ENCODE results near the gene SLC26A1.
"Not testable (repeated sequence)": the region's sequence is repeated elsewhere in the genome, so short reads cannot be mapped to it uniquely, and the experiment has no call there.

Gene SLC26A1

DNA sequence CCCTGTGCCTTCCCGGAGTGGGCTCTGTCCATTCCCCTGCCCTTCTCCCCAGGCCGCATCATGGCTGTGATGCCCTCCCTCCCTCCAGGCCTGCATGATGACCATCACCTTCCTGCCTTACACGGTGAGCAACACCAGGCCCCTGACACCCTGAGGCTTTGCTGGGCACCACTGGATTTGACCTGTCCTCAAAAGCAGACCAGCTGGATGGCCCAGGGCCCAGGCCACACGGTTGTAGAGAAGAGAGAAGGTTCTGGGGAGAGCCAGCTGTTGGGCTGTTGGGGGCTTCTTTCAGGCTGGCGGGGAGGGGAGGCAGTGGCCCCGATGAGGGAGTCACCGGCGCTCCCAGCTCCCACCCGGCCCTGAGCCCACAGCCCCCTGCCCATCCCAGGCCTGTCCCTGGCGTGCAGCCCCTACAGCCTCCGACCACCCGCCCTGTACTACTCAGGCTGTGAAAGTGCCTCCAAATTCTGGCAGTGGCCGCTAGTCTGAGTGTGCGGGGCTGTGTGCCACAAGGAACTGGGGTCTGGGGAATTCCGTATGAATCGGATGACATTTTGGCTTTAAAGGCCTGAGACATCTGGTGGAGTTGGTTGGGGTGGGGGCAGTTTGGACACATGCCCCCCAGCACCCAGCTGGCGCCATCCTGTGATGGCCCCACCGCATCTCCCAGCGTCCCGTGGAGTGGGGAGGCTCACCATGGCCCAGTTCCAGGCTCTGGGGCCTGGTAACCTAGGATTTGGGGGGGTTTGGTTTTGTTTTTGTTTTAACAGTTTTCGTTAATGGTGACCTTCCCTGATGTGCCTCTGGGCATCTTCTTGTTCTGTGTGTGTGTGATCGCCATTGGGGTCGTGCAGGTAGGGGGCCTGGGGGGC is 41.4 kb downstream of the SLC26A1 start:
- no peak for DNase-seq

DNA sequence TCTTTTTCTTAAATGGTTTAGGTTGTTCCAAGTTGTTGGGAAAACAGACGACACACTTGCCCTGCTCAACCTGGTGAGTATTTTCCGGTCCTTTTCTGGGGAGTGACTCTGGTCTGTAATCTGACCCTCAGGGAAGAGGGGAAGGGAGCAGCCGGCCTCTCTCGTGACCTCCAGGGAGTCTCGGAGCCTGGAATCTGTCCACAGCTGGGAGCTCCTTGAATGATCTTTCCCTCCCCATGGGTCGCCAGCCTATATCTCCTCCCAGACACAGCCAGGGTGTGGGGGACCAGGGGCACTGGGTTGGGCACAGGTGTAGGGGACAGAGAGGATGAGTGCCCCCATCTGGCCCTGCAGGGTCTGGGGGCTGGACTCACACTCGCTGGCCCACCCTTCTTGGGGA is 42.0 kb downstream of the SLC26A1 start:
- DNase-seq: no peak

DNA sequence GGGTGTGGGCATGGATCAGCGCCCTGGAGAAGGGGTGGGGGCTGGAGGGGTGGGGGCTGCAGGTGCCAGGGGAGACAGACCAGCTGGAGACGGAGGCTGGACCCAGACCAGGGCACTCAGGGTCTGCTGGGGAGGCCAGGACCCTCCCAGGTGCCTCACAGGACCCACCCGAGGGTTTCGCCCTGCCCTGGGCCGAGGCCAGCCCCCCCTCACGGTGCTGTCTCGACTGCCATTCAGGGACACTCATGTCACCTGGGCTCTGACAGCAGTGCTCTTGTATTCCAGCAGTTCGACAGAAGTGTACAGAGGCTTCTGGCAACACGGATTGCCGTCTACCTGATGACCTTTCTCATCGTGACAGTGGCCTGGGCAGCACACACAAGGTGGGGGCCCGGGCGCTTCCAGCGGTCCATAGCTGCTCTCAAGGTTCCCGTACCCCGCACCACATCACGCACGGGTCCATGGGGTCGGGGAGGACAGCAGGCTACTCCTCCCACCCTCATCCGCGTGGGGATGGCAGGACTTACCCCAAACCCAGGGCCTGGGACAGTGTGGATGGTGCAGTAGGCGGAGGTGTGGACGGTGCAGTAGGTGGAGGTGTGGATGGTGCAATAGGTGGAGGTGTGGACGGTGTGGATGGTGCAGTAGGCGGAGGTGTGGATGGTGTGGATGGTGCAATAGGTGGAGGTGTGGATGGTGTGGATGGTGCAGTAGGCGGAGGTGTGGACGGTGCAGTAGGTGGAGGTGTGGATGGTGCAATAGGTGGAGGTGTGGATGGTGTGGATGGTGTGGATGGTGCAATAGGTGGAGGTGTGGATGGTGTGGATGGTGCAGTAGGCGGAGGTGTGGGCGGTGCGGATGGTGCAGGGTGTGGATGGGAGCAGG is 42.8 kb downstream of the SLC26A1 start:
- no peak for DNase-seq

DNA sequence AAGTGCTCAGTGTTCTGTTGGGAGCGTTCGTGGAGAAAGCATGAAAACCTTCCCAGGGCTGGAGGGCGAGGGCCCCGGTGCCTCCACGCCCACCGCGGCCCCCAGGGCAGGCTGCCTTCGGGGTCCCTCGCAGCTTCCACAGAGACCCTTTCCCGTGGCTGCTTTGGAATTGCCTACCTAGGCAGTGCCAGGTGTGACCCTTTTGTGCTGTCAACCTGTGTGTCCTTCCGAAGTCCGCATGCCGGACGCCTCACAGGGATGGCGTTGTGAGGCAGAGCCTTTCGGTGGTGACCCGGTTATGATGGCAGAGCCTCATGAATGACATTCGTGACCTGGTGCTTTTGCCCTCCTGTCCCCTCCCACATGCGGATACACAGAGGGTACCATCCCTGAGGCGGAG is 43.5 kb downstream of the SLC26A1 start:
- no peak for DNase-seq

DNA sequence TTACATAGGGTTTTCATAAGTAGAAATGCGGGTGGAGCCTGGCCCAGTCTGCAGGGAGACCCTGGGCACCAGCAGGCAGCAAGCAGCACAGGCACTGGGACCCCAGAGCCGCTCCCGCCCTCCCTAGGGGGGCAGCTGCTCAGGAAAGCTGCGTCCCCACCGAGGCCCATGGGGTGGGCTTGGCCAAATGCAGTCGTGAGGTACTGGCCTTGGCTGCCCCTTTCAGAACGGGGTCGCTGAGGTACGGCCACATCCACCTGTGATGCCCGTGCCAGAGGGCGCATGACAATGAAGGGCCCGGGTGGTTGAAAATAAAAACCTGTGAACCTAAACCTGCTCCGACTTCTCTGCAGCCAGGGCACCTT is 44.3 kb downstream of the SLC26A1 start:
- DNase-seq: no peak

DNA sequence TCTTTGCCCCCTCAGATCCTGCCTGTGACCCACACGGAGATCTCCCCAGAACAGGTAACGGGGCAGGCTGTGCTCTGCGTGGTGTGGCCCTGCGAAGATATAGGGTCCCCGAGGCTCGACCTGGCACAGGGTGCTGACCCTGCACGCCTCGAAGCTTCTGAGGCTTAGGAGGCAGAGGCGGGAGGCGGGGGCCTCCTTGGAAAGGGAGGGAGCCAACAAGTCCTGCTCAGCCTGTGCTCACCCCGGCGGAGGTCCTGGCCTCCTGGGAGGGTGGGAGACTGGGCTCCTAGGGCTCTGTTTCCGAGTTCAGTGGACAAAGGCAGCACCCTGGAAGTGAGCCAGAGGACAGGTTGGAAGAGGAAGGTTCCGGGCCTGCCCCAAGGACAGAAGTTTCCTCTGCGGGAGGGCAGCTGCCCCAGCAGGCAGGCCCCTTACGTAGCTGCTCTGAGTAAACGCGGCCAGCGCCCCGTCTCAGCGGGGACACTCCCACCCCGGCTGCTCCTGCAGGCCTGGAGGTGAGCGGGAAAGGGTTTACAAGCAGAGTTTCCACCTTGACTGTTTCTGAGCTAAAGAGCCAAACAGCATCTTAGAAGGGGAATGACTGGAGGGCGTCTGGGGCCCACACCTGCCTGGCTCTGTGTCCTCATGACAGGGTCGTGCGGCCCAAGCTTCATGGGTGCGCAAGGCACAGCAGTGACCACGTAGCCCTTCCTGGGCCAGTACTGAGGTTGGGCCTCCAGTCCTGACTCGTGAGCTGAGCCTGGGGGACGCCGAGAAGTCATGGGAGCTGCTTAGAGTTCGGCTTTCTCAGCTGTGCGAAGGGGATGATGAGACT is 44.9 kb downstream of the SLC26A1 start:
- no peak for DNase-seq

DNA sequence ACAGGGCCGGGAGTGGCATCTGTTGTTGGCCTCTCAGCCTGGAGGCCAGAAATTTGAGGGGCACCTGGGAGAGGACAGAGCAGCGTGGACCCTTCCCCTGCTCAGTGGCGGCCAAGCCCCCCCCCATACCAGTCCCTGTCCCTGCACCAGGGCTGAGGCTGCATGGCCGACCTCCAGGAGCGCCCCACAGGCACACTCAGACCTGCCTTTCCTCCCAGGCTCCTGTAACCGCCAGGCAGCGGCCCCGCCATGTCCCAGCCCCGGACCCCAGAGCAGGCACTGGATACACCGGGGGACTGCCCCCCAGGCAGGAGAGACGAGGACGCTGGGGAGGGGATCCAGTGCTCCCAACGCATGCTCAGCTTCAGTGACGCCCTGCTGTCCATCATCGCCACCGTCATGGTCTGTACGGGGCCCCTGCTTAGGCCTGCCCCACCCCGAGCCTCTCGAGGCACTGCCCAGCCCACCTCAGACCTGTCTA is 45.7 kb downstream of the SLC26A1 start:
- DNase-seq: no peak

DNA sequence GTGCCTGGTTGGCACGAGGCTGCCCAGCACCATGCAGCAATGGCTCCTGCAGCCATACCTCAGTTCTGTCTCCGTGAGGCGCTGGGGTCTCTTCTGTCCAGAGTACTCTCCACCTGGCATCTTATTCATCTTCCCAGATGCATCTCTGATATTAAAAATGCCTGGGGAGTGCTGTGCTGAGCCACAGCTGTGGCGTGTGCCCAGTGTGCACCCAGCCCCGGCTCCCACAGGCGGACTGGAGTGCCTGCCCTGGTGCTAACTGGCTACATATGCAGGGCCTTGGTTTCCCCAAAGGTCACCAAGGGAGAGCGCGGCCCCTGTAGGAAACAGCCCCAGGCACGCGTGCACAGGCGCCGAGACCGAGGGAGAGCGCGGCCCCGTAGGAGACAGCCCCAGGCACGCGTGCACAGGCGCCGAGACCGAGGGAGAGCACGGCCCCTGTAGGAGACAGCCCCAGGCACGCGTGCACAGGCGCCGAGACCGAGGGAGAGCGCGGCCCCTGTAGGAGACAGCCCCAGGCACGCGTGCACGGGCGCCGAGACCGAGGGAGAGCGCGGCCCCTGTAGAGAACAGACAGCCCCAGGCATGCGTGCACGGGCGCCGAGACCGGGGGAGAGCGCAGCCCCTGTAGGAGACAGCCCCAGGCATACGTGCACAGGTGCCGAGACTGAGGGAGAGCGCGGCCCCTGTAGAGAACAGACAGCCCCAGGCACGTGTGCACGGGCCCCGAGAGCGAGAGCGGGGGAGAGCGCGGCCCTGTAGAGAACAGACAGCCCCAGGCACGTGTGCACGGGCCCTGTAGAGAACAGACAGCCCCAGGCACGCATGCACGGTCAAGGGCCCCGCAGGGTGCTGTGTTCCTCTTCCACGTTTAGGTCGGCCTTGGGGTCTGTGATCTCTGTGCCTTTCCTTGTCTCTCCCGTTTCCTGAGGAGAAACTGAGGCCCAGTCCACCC is 46.4 kb downstream of the SLC26A1 start:
- no peak for DNase-seq

DNA sequence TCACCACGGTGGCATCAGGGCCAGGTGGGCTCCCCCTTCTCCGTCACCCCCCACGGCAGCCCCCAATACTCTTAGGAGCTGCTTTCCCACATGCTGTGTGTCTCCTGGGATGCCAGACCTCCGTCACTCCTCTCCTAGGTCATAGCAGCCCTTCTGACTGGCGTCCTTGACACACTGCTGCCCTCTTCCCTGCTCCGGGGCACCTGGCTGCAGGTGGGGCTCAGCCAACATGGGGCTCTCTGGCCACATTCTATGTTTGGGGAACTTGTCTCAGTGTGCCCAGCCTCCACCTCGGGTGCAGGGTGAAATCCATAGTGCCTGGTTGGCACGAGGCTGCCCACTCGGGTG is 47.1 kb downstream of the SLC26A1 start:
- no peak for DNase-seq

DNA sequence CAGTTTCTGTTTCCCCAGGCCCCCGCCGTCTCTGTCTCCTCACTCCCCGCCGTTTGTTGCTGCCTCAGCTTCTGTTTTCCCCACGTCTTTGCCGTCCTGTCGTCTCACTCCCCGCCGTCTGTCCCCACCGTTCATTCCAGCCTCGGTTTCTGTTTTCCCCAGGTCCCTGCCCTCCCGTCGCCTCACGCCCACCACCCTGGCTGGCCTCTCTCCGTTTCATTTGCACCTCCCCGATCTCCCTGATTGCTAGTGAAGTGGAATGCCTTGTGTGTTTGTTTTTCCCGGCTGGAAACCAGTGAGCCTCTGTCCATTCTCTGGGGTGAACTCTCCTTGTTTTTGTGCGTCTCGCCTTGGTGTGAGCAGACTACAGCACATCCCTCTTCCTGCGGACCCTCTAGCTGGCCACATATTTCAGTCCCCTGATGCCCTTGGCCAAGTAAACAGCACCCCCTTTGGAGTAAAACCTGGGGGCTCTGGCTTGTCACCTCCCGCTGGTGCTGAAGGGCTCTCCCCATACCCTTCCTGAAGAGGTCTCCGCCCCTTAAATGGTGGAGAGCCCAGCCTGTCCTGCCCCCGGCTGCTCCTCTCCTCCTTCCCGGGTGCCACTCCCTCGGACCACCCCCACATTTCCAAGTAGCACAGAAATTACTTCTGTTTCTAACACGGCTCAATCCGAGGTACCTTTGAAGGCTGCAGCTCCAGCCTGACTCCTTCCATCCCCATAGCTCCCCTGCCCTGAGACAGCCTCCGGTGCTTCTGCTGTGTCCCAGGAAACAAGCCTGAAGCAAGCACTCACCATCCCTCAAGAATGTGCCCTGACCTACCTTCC is 47.7 kb downstream of the SLC26A1 start:
- no peak for DNase-seq

DNA sequence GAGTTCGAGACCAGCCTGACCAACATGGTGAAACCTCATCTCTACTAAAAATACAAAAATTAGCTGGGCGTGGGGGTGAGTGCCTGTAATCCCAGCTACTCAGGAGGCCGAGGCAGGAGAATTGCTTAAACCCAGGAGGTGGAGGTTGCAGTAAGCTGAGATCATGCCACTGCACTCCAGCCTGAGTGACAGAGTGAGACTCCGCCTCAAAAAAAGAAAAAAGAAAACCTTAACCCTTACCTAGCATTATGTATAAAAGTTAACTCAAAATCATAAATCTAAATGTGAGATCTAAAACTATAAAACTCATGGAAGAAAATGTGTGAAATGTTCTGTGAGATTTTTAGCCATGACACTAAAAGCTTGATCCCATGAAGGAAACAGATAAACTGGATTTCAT is 53.7 kb downstream of the SLC26A1 start:
- DNase-seq: not testable (repeated sequence)
